ENCODE data around the gene POLR2H. TPM values are rescaled to one million over a fixed set of nuclear protein-coding genes. Genes with fewer than 3 reads are reported as not detected.

POLR2H gene
- total and polyA plus RNA-seq, 10 of the 15 experiments (the other 5 are each of a cell fraction or from before 2014, with no cell fraction given), result 74.2 to 357 (median 143) TPM

DNA sequence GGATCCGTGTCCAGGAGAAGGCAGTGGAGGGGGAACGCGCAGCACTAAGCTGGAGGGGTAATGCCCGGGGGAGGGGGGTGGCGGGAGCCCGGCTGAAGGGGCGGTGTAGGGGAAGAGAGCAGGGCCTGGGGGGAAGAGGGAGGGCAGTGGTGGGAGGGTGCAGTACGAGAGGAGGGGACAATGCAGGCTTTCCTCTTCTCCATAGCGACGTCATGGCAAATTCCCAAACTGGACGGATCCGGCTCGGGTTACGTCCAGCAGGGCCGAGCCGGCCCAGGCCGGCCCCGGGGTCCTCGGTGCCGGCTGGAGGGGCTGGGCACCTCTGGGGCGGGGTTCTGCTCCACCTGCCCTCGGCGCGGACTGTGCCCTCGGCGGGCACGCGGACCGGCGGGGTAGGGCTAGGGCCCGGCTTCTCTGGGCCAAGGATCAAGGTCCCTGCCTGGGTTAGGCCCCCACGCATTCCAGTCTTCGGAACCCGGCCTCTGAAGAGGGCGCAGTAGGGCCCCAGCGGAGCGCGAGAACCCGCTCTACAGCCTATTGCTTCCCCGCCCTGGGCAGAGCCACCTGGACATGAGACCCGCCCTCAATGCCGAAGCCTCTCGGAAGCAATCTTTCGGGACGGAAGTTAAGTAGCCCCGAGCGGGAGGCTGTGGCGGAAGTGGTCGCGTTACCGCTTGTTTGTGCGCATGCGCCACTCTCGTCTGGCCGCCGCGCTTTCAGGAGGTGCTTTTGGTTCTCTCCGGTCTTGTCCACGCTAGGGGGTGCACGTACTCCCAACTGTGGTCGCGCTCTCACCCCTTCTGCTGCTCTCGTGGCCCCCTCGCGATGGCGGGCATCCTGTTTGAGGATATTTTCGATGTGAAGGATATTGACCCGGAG lies 1.4 kb downstream of the POLR2H start (continued):
- TF ChIP-seq YY1 (IDR thresholded peaks at IDR 0.05; ENCODE audit: low read depth, low read length) (peak; percentile 77), WRNIP1 (IDR thresholded peaks at IDR 0.05; ENCODE audit: borderline replicate concordance, low read depth, low read length) (no peak), BMI1 (IDR thresholded peaks at IDR 0.05; ENCODE audit: borderline replicate concordance) (no peak), SREBF2 (IDR thresholded peaks at IDR 0.05; ENCODE audit: low read length) (no peak), NFIC (IDR thresholded peaks at IDR 0.05; ENCODE audit: low read depth, low read length) (no peak), YBX1 (IDR thresholded peaks at IDR 0.05) (no peak), POLR2AphosphoS2 (IDR thresholded peaks at IDR 0.05; ENCODE audit: low read depth, low read length) (peak; percentile 65; the same call in 1 of the 2 replicates), CHD4 (IDR thresholded peaks at IDR 0.05) (no peak), KAT2A (conservative IDR thresholded peaks at IDR 0.05; ENCODE audit: control insufficient read depth, low read depth, low read length) (no peak), TBL1XR1 (IDR thresholded peaks at IDR 0.05; ENCODE audit: low read depth, low read length) (no peak; the same call in 1 of the 2 replicates), GATAD2B (conservative IDR thresholded peaks at IDR 0.05; ENCODE audit: low read depth) (peak; percentile 66)
- TF ChIP-seq, protein P1, sequence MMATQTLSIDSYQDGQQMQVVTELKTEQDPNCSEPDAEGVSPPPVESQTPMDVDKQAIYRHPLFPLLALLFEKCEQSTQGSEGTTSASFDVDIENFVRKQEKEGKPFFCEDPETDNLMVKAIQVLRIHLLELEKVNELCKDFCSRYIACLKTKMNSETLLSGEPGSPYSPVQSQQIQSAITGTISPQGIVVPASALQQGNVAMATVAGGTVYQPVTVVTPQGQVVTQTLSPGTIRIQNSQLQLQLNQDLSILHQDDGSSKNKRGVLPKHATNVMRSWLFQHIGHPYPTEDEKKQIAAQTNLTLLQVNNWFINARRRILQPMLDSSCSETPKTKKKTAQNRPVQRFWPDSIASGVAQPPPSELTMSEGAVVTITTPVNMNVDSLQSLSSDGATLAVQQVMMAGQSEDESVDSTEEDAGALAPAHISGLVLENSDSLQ (IDR thresholded peaks at IDR 0.05), result no peak
- TF ChIP-seq, protein P2, sequence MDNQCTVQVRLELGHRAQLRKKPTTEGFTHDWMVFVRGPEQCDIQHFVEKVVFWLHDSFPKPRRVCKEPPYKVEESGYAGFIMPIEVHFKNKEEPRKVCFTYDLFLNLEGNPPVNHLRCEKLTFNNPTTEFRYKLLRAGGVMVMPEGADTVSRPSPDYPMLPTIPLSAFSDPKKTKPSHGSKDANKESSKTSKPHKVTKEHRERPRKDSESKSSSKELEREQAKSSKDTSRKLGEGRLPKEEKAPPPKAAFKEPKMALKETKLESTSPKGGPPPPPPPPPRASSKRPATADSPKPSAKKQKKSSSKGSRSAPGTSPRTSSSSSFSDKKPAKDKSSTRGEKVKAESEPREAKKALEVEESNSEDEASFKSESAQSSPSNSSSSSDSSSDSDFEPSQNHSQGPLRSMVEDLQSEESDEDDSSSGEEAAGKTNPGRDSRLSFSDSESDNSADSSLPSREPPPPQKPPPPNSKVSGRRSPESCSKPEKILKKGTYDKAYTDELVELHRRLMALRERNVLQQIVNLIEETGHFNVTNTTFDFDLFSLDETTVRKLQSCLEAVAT (IDR thresholded peaks at IDR 0.05), result peak; percentile 86

All from GM12878 (cell line).